CD4-positive, alpha-beta T cell treated with Interleukin-17A for 4 hours (primary cell): ENCODE results near the gene MED13L.
A peak's percentile ranks its signal among the peaks of the same experiment; 100 is the strongest.

Experiments used
- DNase-seq: peaks from one replicate; pipeline ENCODE4 v3.0.0-alpha.2; 2020; ENCODE audit warnings: mixed read lengths

MED13L gene

GRCh38 chr12:116276652-116277466, 634 bp downstream of the MED13L start:
- DNase-seq = peak; percentile 77

GRCh38 chr12:116274551-116275375, 2.7 kb downstream of the MED13L start:
- no peak for DNase-seq

- DNase-seq = no peak
Observed at GRCh38 chr12:116273813-116274550, 3.5 kb downstream of the MED13L start.

- DNase-seq = no peak
Observed at GRCh38 chr12:116267948-116268347, 9.5 kb downstream of the MED13L start.

GRCh38 chr12:116266631-116267349, 10.7 kb downstream of the MED13L start:
- no peak for DNase-seq

GRCh38 chr12:116266168-116266601, 11.3 kb downstream of the MED13L start:
- no peak for DNase-seq

- DNase-seq = no peak
Observed at GRCh38 chr12:116265351-116266147, 11.9 kb downstream of the MED13L start.

- no peak for DNase-seq
Observed at GRCh38 chr12:116264525-116265070, 12.9 kb downstream of the MED13L start.

GRCh38 chr12:116263844-116264243, 13.6 kb downstream of the MED13L start:
- DNase-seq = no peak

GRCh38 chr12:116263431-116263830, 14.1 kb downstream of the MED13L start:
- DNase-seq = no peak

GRCh38 chr12:116262741-116263140, 14.8 kb downstream of the MED13L start:
- DNase-seq = no peak

- DNase-seq = no peak
Observed at GRCh38 chr12:116261525-116262100, 15.9 kb downstream of the MED13L start.

- no peak for DNase-seq
Observed at GRCh38 chr12:116259800-116260577, 17.5 kb downstream of the MED13L start.

- DNase-seq = no peak
Observed at GRCh38 chr12:116257826-116258225, 19.7 kb downstream of the MED13L start.

- DNase-seq = no peak
Observed at GRCh38 chr12:116257215-116257614, 20.3 kb downstream of the MED13L start.

GRCh38 chr12:116249938-116250337, 27.6 kb downstream of the MED13L start:
- DNase-seq = no peak

- DNase-seq = no peak
Observed at GRCh38 chr12:116248930-116249329, 28.6 kb downstream of the MED13L start.

- no peak for DNase-seq
Observed at GRCh38 chr12:116248433-116248832, 29.1 kb downstream of the MED13L start.

GRCh38 chr12:116247377-116247776, 30.1 kb downstream of the MED13L start:
- no peak for DNase-seq
